Measurements from ENCODE around the gene PPAN.

Gene PPAN

GRCh38 chr19:10134040-10134439 lies 27.9 kb downstream of the PPAN start:
- no peak overlapping the region for H3K4me3 ChIP-seq (ENCODE audit: low read depth, low read length)
- TF ChIP-seq CTCF (IDR thresholded peaks at IDR 0.05; ENCODE audit: borderline replicate concordance, insufficient read depth, low read depth, low read length): no peak

GRCh38 chr19:10135551-10136334 lies 29.6 kb downstream of the PPAN start:
- H3K4me3 ChIP-seq (ENCODE audit: low read depth, low read length): no peak overlapping the region
- no peak for TF ChIP-seq CTCF (IDR thresholded peaks at IDR 0.05; ENCODE audit: borderline replicate concordance, insufficient read depth, low read depth, low read length)

GRCh38 chr19:10136936-10137335 lies 30.8 kb downstream of the PPAN start:
- no peak overlapping the region for H3K4me3 ChIP-seq (ENCODE audit: low read depth, low read length)
- no peak for TF ChIP-seq CTCF (IDR thresholded peaks at IDR 0.05; ENCODE audit: borderline replicate concordance, insufficient read depth, low read depth, low read length)

- no peak for TF ChIP-seq CTCF (IDR thresholded peaks at IDR 0.05; ENCODE audit: borderline replicate concordance, insufficient read depth, low read depth, low read length)
- no peak overlapping the region for H3K4me3 ChIP-seq (ENCODE audit: low read depth, low read length)
Measured at GRCh38 chr19:10137751-10138682, 31.9 kb downstream of the PPAN start.

GRCh38 chr19:10138879-10139795 lies 33.0 kb downstream of the PPAN start:
- no peak overlapping the region for H3K4me3 ChIP-seq (ENCODE audit: low read depth, low read length)
- no peak for TF ChIP-seq CTCF (IDR thresholded peaks at IDR 0.05; ENCODE audit: borderline replicate concordance, insufficient read depth, low read depth, low read length)

- H3K4me3 ChIP-seq (ENCODE audit: low read depth, low read length): no peak overlapping the region
- TF ChIP-seq CTCF (IDR thresholded peaks at IDR 0.05; ENCODE audit: borderline replicate concordance, insufficient read depth, low read depth, low read length): no peak
Measured at GRCh38 chr19:10139952-10140351, 33.8 kb downstream of the PPAN start.
